ENCODE data around the gene KLHDC1.

GRCh38 chr14:49654511-49654910 lies 38.4 kb upstream of the KLHDC1 start:
- TF ChIP-seq CTCF (optimal IDR thresholded peaks at IDR 0.05 in 1 of 3, IDR thresholded peaks at IDR 0.05 in 1 of 3, conservative IDR thresholded peaks at IDR 0.05 in 1 of 3; ENCODE audit: extremely low read depth in 1 of 3, insufficient read depth in 2 of 3, low read length in 3 of 3) (no peak), EZH2 (IDR thresholded peaks at IDR 0.05; ENCODE audit: low read length) (no peak)

Measured in keratinocyte (primary cell).